ENCODE measurements around the gene HLA-B. TPM values are rescaled to one million over a fixed set of nuclear protein-coding genes. Genes with fewer than 3 reads are reported as not detected.
"Not testable (repeated sequence)": the region's sequence is repeated elsewhere in the genome, so short reads cannot be mapped to it uniquely, and the experiment has no call there.

Gene HLA-B
- total and polyA plus RNA-seq, 2 donors = 234 to 1,074 TPM

GRCh38 chr6:31375699-31376098, 18.7 kb upstream of the HLA-B start:
- Histone ChIP-seq H3K36me3 (ENCODE audit: insufficient read depth) (no peaks in the 10 kb centered on the region), H3K27ac (ENCODE audit: low read depth) (no peak overlapping the region), H3K4me1 (ENCODE audit: insufficient read depth) (no peaks in the 10 kb centered on the region), H3K4me3 (ENCODE audit: low read depth, low read length) (no peak overlapping the region)
- no peak for DNase-seq (ENCODE audit: extremely low spot score)

DNA sequence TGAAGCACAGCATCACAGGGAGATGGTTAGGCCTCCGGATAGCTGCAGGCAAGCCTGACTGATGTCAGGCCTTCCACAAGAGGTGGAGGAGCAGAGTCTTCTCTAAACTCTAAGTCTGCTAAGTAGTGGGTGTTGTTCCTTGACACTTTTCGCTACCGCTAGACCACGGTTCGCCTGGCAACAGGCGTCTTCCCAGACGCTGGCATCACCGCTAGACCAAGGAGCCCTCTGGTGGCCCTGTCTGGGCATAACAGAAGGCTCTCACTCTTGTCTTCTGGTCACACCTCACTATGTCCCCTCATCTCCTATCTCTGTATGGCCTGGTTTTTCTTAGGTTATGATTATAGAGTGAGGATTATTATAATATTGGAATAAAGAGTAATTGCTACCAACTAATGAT, 17.1 kb upstream of the HLA-B start:
- not testable (repeated sequence) for H3K36me3 ChIP-seq (ENCODE audit: insufficient read depth); DNase-seq (ENCODE audit: extremely low spot score); H3K4me1 ChIP-seq (ENCODE audit: insufficient read depth); H3K27ac ChIP-seq (ENCODE audit: low read depth); H3K4me3 ChIP-seq (ENCODE audit: low read depth, low read length)
- WGBS = 23% methylated on average over 8 of the region's 8 CpGs

- WGBS = 76% methylated on average over 2 of the region's 2 CpGs
- Histone ChIP-seq H3K36me3 (ENCODE audit: insufficient read depth) (no peaks in the 10 kb centered on the region), H3K4me1 (ENCODE audit: insufficient read depth) (no peaks in the 10 kb centered on the region), H3K4me3 (ENCODE audit: low read depth, low read length) (no peak overlapping the region), H3K27ac (ENCODE audit: low read depth) (no peak overlapping the region)
- DNase-seq (ENCODE audit: extremely low spot score) = no peak
Measured at GRCh38 chr6:31368461-31368860, 11.5 kb upstream of the HLA-B start.

GRCh38 chr6:31366693-31367470, 9.9 kb upstream of the HLA-B start:
- H3K4me3 ChIP-seq (ENCODE audit: low read depth, low read length) = peak overlapping the region; percentile 1
- H3K36me3 ChIP-seq (ENCODE audit: insufficient read depth) = no peaks in the 10 kb centered on the region
- H3K27ac ChIP-seq (ENCODE audit: low read depth) = no peak overlapping the region
- H3K4me1 ChIP-seq (ENCODE audit: insufficient read depth) = no peaks in the 10 kb centered on the region
- DNase-seq (ENCODE audit: extremely low spot score) = peak; percentile 53
- 5% methylated on average over 30 of the region's 30 CpGs for WGBS

GRCh38 chr6:31365864-31366263, 8.9 kb upstream of the HLA-B start:
- no peak overlapping the region for H3K27ac ChIP-seq (ENCODE audit: low read depth)
- H3K4me1 ChIP-seq (ENCODE audit: insufficient read depth) = no peaks in the 10 kb centered on the region
- 79% methylated on average over 5 of the region's 5 CpGs for WGBS
- no peak overlapping the region for H3K4me3 ChIP-seq (ENCODE audit: low read depth, low read length)
- no peaks in the 10 kb centered on the region for H3K36me3 ChIP-seq (ENCODE audit: insufficient read depth)
- DNase-seq (ENCODE audit: extremely low spot score) = no peak

DNA sequence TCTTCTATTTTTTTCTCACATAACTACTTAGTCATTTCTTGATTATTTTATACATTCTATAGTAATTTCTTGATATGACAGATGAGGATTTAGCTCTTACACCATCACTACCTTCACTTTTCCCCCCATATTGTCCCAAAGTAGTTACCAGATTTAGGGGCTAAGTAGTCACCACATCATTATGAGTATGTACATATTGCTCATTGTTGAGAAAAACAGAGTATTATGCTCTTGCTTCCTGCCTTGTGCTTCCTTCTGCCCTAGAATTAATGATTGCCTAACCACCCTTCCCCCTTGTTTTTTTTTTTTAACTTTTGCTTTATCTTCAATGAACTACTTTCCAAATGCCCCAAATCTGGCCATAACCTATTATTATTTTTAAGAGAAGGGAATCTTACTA, 6.8 kb upstream of the HLA-B start:
- H3K4me3 ChIP-seq (ENCODE audit: low read depth, low read length) = no peak overlapping the region
- no peaks in the 10 kb centered on the region for H3K36me3 ChIP-seq (ENCODE audit: insufficient read depth)
- no peaks in the 10 kb centered on the region for H3K4me1 ChIP-seq (ENCODE audit: insufficient read depth)
- no peak overlapping the region for H3K27ac ChIP-seq (ENCODE audit: low read depth)
- DNase-seq (ENCODE audit: extremely low spot score) = no peak

GRCh38 chr6:31362751-31363150, 5.8 kb upstream of the HLA-B start:
- Histone ChIP-seq H3K4me3 (ENCODE audit: low read depth, low read length) (no peak overlapping the region), H3K36me3 (ENCODE audit: insufficient read depth) (no peaks in the 10 kb centered on the region), H3K4me1 (ENCODE audit: insufficient read depth) (no peaks in the 10 kb centered on the region), H3K27ac (ENCODE audit: low read depth) (no peak overlapping the region)
- 43% methylated on average over 5 of the region's 5 CpGs for WGBS
- no peak for DNase-seq (ENCODE audit: extremely low spot score)

DNA sequence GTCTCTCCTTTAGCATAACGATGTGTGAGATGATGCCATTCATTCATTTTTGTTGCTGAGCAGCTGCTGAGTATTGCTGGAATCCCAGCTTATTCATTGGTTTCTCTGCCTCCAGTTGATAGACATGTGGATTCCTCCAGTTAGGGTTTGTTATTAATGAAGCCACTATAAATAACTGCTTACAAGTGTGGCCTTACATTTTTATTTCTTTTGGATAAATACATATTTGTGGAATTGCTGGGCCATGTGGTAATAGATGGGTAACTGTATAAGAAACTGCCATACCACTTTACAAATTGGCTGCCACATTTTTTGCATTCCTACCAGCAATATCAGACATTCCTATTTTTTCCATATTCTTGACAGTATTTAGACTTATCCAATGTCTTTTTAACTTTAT, 2.6 kb upstream of the HLA-B start:
- H3K4me1 ChIP-seq (ENCODE audit: insufficient read depth) = no peaks in the 10 kb centered on the region
- no peak overlapping the region for H3K27ac ChIP-seq (ENCODE audit: low read depth)
- WGBS = 65% methylated on average over 1 of the region's 1 CpG
- H3K36me3 ChIP-seq (ENCODE audit: insufficient read depth) = peaks cover 2% of the 10 kb centered on the region
- DNase-seq (ENCODE audit: extremely low spot score) = no peak
- H3K4me3 ChIP-seq (ENCODE audit: low read depth, low read length) = no peak overlapping the region

DNA sequence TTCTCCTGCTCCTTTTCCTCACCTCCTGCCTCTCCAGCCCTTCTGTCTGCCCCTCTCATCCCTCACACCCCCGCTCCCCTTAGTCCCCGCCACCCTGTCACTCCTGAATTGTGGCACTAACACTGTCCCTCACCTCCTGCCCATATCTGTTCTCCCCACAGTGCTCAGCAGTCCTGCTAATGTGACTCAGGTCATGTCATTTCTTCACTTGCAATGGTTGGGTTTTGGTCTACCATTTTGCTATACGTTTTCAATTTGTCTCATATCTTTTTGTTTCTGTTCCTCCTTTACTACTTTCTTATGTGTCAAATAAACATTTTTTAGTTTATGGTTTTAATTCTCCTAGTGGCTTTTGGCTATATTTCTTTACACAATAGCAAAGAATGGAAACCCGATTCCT, 1.3 kb upstream of the HLA-B start:
- Histone ChIP-seq H3K36me3 (ENCODE audit: insufficient read depth) (peaks cover 2% of the 10 kb centered on the region), H3K27ac (ENCODE audit: low read depth) (no peak overlapping the region), H3K4me3 (ENCODE audit: low read depth, low read length) (no peak overlapping the region), H3K4me1 (ENCODE audit: insufficient read depth) (no peaks in the 10 kb centered on the region)
- DNase-seq (ENCODE audit: extremely low spot score) = no peak
- 56% methylated on average over 4 of the region's 4 CpGs for WGBS

GRCh38 chr6:31357886-31358285, 907 bp upstream of the HLA-B start:
- no peak overlapping the region for H3K27ac ChIP-seq (ENCODE audit: low read depth)
- no peaks in the 10 kb centered on the region for H3K4me1 ChIP-seq (ENCODE audit: insufficient read depth)
- no peak overlapping the region for H3K4me3 ChIP-seq (ENCODE audit: low read depth, low read length)
- H3K36me3 ChIP-seq (ENCODE audit: insufficient read depth) = peaks cover 2% of the 10 kb centered on the region
- WGBS = 40% methylated on average over 6 of the region's 6 CpGs
- DNase-seq (ENCODE audit: extremely low spot score) = no peak

DNA sequence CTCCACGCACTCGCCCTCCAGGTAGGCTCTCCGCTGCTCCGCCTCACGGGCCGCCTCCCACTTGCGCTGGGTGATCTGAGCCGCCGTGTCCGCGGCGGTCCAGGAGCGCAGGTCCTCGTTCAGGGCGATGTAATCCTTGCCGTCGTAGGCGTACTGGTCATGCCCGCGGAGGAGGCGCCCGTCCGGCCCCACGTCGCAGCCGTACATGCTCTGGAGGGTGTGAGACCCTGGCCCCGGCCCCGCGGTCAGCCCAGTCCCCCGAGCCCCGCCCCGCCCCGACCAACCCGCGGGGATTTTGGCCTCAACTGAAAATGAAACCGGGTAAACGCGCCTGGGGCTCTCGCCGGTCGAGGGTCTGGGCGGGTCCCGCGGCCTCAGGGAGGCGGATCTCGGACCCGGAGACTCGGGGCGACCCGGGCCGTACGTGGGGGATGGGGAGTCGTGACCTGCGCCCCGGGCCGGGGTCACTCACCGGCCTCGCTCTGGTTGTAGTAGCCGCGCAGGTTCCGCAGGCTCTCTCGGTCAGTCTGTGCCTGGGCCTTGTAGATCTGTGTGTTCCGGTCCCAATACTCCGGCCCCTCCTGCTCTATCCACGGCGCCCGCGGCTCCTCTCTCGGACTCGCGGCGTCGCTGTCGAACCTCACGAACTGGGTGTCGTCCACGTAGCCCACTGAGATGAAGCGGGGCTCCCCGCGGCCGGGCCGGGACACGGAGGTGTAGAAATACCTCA, 598 bp downstream of the HLA-B start:
- peak overlapping the region; percentile 93 for H3K27ac ChIP-seq (ENCODE audit: low read depth)
- H3K4me3 ChIP-seq (ENCODE audit: low read depth, low read length) = peak overlapping the region; percentile 91
- 4% methylated on average over 80 of the region's 83 CpGs for whole genome bisulfite sequencing
- no peak for DNase-seq (ENCODE audit: extremely low spot score)
- peaks cover 2% of the 10 kb centered on the region for H3K36me3 ChIP-seq (ENCODE audit: insufficient read depth)
- H3K4me1 ChIP-seq (ENCODE audit: insufficient read depth) = no peaks in the 10 kb centered on the region

DNA sequence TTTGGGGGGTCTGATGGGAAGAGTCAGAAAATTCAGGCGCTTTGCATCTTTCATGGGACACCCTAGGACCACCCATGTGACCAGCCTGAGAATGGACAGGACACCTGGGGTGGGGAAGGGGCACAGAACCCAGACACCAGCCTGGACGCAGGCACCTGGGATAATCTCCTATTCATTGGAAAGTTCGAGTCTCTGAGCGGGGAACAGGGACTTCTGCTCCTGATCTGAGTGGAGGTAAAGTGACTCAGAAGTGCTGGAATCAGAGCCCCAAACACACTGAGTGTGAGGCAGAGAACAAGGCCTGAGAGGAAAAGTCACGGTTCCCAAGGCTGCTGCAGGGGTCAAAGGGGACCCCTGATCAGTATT, 1.4 kb downstream of the HLA-B start:
- no peaks in the 10 kb centered on the region for H3K4me1 ChIP-seq (ENCODE audit: insufficient read depth)
- H3K4me3 ChIP-seq (ENCODE audit: low read depth, low read length) = peak overlapping the region; percentile 91
- WGBS = 82% methylated on average over 5 of the region's 5 CpGs
- H3K36me3 ChIP-seq (ENCODE audit: insufficient read depth) = peaks cover 2% of the 10 kb centered on the region
- DNase-seq (ENCODE audit: extremely low spot score) = no peak
- no peak overlapping the region for H3K27ac ChIP-seq (ENCODE audit: low read depth)

GRCh38 chr6:31354864-31355582, 2.0 kb downstream of the HLA-B start:
- WGBS = 68% methylated on average over 11 of the region's 11 CpGs
- Histone ChIP-seq H3K4me1 (ENCODE audit: insufficient read depth) (no peaks in the 10 kb centered on the region), H3K36me3 (ENCODE audit: insufficient read depth) (peaks cover 2% of the 10 kb centered on the region), H3K4me3 (ENCODE audit: low read depth, low read length) (peak overlapping the region; percentile 91), H3K27ac (ENCODE audit: low read depth) (no peak overlapping the region)
- no peak for DNase-seq (ENCODE audit: extremely low spot score)

All from urinary bladder (tissue), 4 donors.